ENCODE results near the gene TNK2.

The TNK2 gene

GRCh38 chr3:195867631-195868335, 40.6 kb downstream of the TNK2 start:
- no peak overlapping the region for H3K27ac ChIP-seq (ENCODE audit: extremely low read depth, low read depth, low read length)
- H3K9me3 ChIP-seq (ENCODE audit: control insufficient read depth, insufficient read depth, low read depth, low read length), result no peaks in the 10 kb centered on the region
- POLR2A ChIA-PET, result no interaction called here
- H3K36me3 ChIP-seq (ENCODE audit: control insufficient read depth in 2 of 2, insufficient read depth in 1 of 2, low read length in 2 of 2), result peaks cover 0 to 76% of the 10 kb centered on the region in 2 experiments; a peak in 2 of 3 replicates
- no peak overlapping the region for H3K4me3 ChIP-seq (ENCODE audit: low read depth, low read length)
- peak; percentile 62 for TF ChIP-seq GLIS2 (tag by site-specific recombination; IDR thresholded peaks at IDR 0.05)
- TF ChIP-seq ZNF433 (tag by site-specific recombination; IDR thresholded peaks at IDR 0.05; ENCODE audit: low read depth), result no peak
- CTCF ChIA-PET, result no interaction called here
- no peaks in the 10 kb centered on the region for H3K4me1 ChIP-seq (ENCODE audit: control insufficient read depth, insufficient read depth, low read length)

GRCh38 chr3:195866686-195867511, 41.5 kb downstream of the TNK2 start:
- Histone ChIP-seq H3K9me3 (ENCODE audit: control insufficient read depth, insufficient read depth, low read depth, low read length) (no peaks in the 10 kb centered on the region), H3K36me3 (ENCODE audit: control insufficient read depth in 2 of 2, insufficient read depth in 1 of 2, low read length in 2 of 2) (peaks cover 0 to 67% of the 10 kb centered on the region in 2 experiments; a peak in 2 of 3 replicates), H3K27ac (ENCODE audit: extremely low read depth, low read depth, low read length) (no peak overlapping the region), H3K4me3 (ENCODE audit: low read depth, low read length) (no peak overlapping the region), H3K4me1 (ENCODE audit: control insufficient read depth, insufficient read depth, low read length) (no peaks in the 10 kb centered on the region)
- ChIA-PET POLR2A (no interaction called here), CTCF (interaction anchor here (0.7 kb wide), 1 partner anchor 1644 kb away, joined by 3 read pairs; no protein-coding TSS in a partner anchor)
- TF ChIP-seq ZFP3 (tag by site-specific recombination; IDR thresholded peaks at IDR 0.05; ENCODE audit: low read depth) (no peak), ZNF654 (tag by site-specific recombination; IDR thresholded peaks at IDR 0.05; ENCODE audit: low read depth) (no peak), SP2 (tag by site-specific recombination; IDR thresholded peaks at IDR 0.05) (no peak), ZNF121 (tag by site-specific recombination; IDR thresholded peaks at IDR 0.05) (no peak), SALL2 (tag by site-specific recombination; IDR thresholded peaks at IDR 0.05; ENCODE audit: borderline replicate concordance) (no peak), ZBTB48 (tag by site-specific recombination; IDR thresholded peaks at IDR 0.05) (no peak), TRIM28 (IDR thresholded peaks at IDR 0.05; ENCODE audit: borderline replicate concordance, low read length) (no peak)
- TF ChIP-seq, protein P1, sequence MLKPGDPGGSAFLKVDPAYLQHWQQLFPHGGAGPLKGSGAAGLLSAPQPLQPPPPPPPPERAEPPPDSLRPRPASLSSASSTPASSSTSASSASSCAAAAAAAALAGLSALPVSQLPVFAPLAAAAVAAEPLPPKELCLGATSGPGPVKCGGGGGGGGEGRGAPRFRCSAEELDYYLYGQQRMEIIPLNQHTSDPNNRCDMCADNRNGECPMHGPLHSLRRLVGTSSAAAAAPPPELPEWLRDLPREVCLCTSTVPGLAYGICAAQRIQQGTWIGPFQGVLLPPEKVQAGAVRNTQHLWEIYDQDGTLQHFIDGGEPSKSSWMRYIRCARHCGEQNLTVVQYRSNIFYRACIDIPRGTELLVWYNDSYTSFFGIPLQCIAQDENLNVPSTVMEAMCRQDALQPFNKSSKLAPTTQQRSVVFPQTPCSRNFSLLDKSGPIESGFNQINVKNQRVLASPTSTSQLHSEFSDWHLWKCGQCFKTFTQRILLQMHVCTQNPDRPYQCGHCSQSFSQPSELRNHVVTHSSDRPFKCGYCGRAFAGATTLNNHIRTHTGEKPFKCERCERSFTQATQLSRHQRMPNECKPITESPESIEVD (tag by site-specific recombination; IDR thresholded peaks at IDR 0.05), result no peak

DNA sequence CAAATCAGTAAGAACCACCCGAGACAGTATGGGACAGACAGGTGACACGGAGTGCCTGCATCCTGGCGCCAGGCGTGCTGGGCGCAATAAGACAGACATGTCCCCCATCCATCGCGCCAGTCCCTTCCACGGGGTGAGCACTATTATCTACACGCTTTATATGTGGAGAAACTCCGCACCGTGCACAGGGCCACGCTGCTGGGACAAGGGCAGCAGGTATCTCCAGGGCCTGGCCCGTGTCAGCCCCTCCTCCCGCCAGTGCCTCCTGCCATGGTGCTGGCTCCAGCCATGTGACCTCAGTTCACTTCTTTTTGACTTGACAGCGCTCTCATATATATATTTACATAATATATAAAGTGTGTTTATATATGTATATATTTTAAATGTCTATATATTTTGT, 42.6 kb downstream of the TNK2 start:
- Histone ChIP-seq H3K4me1 (ENCODE audit: control insufficient read depth, insufficient read depth, low read length) (no peaks in the 10 kb centered on the region), H3K4me3 (ENCODE audit: low read depth, low read length) (no peak overlapping the region), H3K36me3 (ENCODE audit: control insufficient read depth in 2 of 2, insufficient read depth in 1 of 2, low read length in 2 of 2) (peaks cover 0 to 58% of the 10 kb centered on the region in 2 experiments; a peak in 2 of 3 replicates), H3K9me3 (ENCODE audit: control insufficient read depth, insufficient read depth, low read depth, low read length) (no peaks in the 10 kb centered on the region), H3K27ac (ENCODE audit: extremely low read depth, low read depth, low read length) (no peak overlapping the region)
- ChIA-PET CTCF (interaction anchor here (0.7 kb wide), 1 partner anchor 1645 kb away, joined by 3 read pairs; no protein-coding TSS in a partner anchor), POLR2A (no interaction called here)
- TF ChIP-seq ZNF610 (tag by site-specific recombination; IDR thresholded peaks at IDR 0.05; ENCODE audit: borderline replicate concordance) (no peak), ZNF138 (tag by site-specific recombination; IDR thresholded peaks at IDR 0.05; ENCODE audit: borderline replicate concordance) (no peak), ZNF623 (tag by site-specific recombination; IDR thresholded peaks at IDR 0.05) (no peak), ZNF791 (tag by site-specific recombination; IDR thresholded peaks at IDR 0.05) (no peak), ZNF223 (tag by site-specific recombination; IDR thresholded peaks at IDR 0.05) (no peak), ZNF248 (tag by site-specific recombination; IDR thresholded peaks at IDR 0.05) (no peak), ZNF544 (tag by site-specific recombination; IDR thresholded peaks at IDR 0.05) (no peak), RBAK (tag by site-specific recombination; IDR thresholded peaks at IDR 0.05) (no peak), PRDM1 (tag by site-specific recombination; IDR thresholded peaks at IDR 0.05) (no peak), EGR2 (tag by site-specific recombination; IDR thresholded peaks at IDR 0.05; ENCODE audit: low read depth) (no peak), ZNF677 (tag by site-specific recombination; IDR thresholded peaks at IDR 0.05) (no peak), ZNF664 (tag by site-specific recombination; IDR thresholded peaks at IDR 0.05) (no peak), ZNF596 (tag by site-specific recombination; IDR thresholded peaks at IDR 0.05) (no peak)
- TF ChIP-seq, protein P2, sequence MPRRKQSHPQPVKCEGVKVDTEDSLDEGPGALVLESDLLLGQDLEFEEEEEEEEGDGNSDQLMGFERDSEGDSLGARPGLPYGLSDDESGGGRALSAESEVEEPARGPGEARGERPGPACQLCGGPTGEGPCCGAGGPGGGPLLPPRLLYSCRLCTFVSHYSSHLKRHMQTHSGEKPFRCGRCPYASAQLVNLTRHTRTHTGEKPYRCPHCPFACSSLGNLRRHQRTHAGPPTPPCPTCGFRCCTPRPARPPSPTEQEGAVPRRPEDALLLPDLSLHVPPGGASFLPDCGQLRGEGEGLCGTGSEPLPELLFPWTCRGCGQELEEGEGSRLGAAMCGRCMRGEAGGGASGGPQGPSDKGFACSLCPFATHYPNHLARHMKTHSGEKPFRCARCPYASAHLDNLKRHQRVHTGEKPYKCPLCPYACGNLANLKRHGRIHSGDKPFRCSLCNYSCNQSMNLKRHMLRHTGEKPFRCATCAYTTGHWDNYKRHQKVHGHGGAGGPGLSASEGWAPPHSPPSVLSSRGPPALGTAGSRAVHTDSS (tag by site-specific recombination; IDR thresholded peaks at IDR 0.05), result no peak
- TF ChIP-seq, protein P1 (tag by site-specific recombination; IDR thresholded peaks at IDR 0.05), result no peak
- TF ChIP-seq, protein P3, sequence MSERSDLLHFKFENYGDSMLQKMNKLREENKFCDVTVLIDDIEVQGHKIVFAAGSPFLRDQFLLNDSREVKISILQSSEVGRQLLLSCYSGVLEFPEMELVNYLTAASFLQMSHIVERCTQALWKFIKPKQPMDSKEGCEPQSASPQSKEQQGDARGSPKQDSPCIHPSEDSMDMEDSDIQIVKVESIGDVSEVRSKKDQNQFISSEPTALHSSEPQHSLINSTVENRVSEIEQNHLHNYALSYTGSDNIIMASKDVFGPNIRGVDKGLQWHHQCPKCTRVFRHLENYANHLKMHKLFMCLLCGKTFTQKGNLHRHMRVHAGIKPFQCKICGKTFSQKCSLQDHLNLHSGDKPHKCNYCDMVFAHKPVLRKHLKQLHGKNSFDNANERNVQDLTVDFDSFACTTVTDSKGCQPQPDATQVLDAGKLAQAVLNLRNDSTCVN (tag by site-specific recombination; optimal IDR thresholded peaks at IDR 0.05), result no peak

Data from HEK293 (cell line).